Measurements from ENCODE around the gene RBPJ.

RBPJ gene

GRCh38 chr4:26431461-26432180 lies 110.8 kb downstream of the RBPJ start:
- Histone ChIP-seq H3K9ac (ENCODE audit: low read depth, low read length, poor library complexity, severe bottlenecking) (no peak overlapping the region), H4K20me1 (ENCODE audit: insufficient read depth, low read length, poor library complexity, severe bottlenecking) (no peaks in the 10 kb centered on the region), H3F3A (ENCODE audit: low read depth) (no peaks in the 10 kb centered on the region), H3K27me3 (ENCODE audit: insufficient read depth, low read length, poor library complexity, severe bottlenecking) (no peaks in the 10 kb centered on the region), H3K9me3 (ENCODE audit: insufficient read depth, low read depth, low read length) (no peaks in the 10 kb centered on the region), H3K4me2 (ENCODE audit: low read depth, low read length, poor library complexity, severe bottlenecking) (no peak overlapping the region), H2AFZ (ENCODE audit: low read length) (no peak overlapping the region), H3K4me1 (ENCODE audit: insufficient read depth, low read length, poor library complexity, severe bottlenecking) (peaks cover 8% of the 10 kb centered on the region), H3K36me3 (ENCODE audit: insufficient read depth, low read length) (peaks cover 77% of the 10 kb centered on the region), H3K79me2 (ENCODE audit: insufficient read depth, low read length) (no peaks in the 10 kb centered on the region), H3K4me3 (ENCODE audit: low read length, poor library complexity, severe bottlenecking) (no peak overlapping the region), H3K9me2 (replicated peaks; ENCODE audit: low read depth, low read length) (no peaks in the 10 kb centered on the region)
- TF ChIP-seq EZH2phosphoT487 (IDR thresholded peaks at IDR 0.05; ENCODE audit: borderline replicate concordance) = no peak
- no peak for TF ChIP-seq CTCF (conservative IDR thresholded peaks at IDR 0.05; ENCODE audit: low read length)

GRCh38 chr4:26432419-26432818 lies 111.6 kb downstream of the RBPJ start:
- TF ChIP-seq CTCF (conservative IDR thresholded peaks at IDR 0.05; ENCODE audit: low read length) (no peak), EZH2phosphoT487 (IDR thresholded peaks at IDR 0.05; ENCODE audit: borderline replicate concordance) (no peak)
- no peaks in the 10 kb centered on the region for H3F3A ChIP-seq (ENCODE audit: low read depth)
- no peaks in the 10 kb centered on the region for H3K9me2 ChIP-seq (replicated peaks; ENCODE audit: low read depth, low read length)
- H3K4me2 ChIP-seq (ENCODE audit: low read depth, low read length, poor library complexity, severe bottlenecking) = no peak overlapping the region
- no peaks in the 10 kb centered on the region for H3K9me3 ChIP-seq (ENCODE audit: insufficient read depth, low read depth, low read length)
- H3K27me3 ChIP-seq (ENCODE audit: insufficient read depth, low read length, poor library complexity, severe bottlenecking) = no peaks in the 10 kb centered on the region
- H3K4me1 ChIP-seq (ENCODE audit: insufficient read depth, low read length, poor library complexity, severe bottlenecking) = peaks cover 8% of the 10 kb centered on the region
- no peaks in the 10 kb centered on the region for H4K20me1 ChIP-seq (ENCODE audit: insufficient read depth, low read length, poor library complexity, severe bottlenecking)
- no peak overlapping the region for H2AFZ ChIP-seq (ENCODE audit: low read length)
- H3K4me3 ChIP-seq (ENCODE audit: low read length, poor library complexity, severe bottlenecking) = no peak overlapping the region
- no peak overlapping the region for H3K9ac ChIP-seq (ENCODE audit: low read depth, low read length, poor library complexity, severe bottlenecking)
- H3K36me3 ChIP-seq (ENCODE audit: insufficient read depth, low read length) = peaks cover 73% of the 10 kb centered on the region
- no peaks in the 10 kb centered on the region for H3K79me2 ChIP-seq (ENCODE audit: insufficient read depth, low read length)

GRCh38 chr4:26433556-26433955 lies 112.7 kb downstream of the RBPJ start:
- no peak overlapping the region for H3K4me2 ChIP-seq (ENCODE audit: low read depth, low read length, poor library complexity, severe bottlenecking)
- H3K27me3 ChIP-seq (ENCODE audit: insufficient read depth, low read length, poor library complexity, severe bottlenecking) = no peaks in the 10 kb centered on the region
- H3K9ac ChIP-seq (ENCODE audit: low read depth, low read length, poor library complexity, severe bottlenecking) = no peak overlapping the region
- no peak overlapping the region for H3K4me3 ChIP-seq (ENCODE audit: low read length, poor library complexity, severe bottlenecking)
- peaks cover 62% of the 10 kb centered on the region for H3K36me3 ChIP-seq (ENCODE audit: insufficient read depth, low read length)
- H3F3A ChIP-seq (ENCODE audit: low read depth) = no peaks in the 10 kb centered on the region
- H3K9me3 ChIP-seq (ENCODE audit: insufficient read depth, low read depth, low read length) = no peaks in the 10 kb centered on the region
- H3K79me2 ChIP-seq (ENCODE audit: insufficient read depth, low read length) = no peaks in the 10 kb centered on the region
- H2AFZ ChIP-seq (ENCODE audit: low read length) = no peak overlapping the region
- H3K4me1 ChIP-seq (ENCODE audit: insufficient read depth, low read length, poor library complexity, severe bottlenecking) = peaks cover 8% of the 10 kb centered on the region
- TF ChIP-seq CTCF (conservative IDR thresholded peaks at IDR 0.05; ENCODE audit: low read length) (no peak), EZH2phosphoT487 (IDR thresholded peaks at IDR 0.05; ENCODE audit: borderline replicate concordance) (no peak)
- no peaks in the 10 kb centered on the region for H4K20me1 ChIP-seq (ENCODE audit: insufficient read depth, low read length, poor library complexity, severe bottlenecking)
- H3K9me2 ChIP-seq (replicated peaks; ENCODE audit: low read depth, low read length) = no peaks in the 10 kb centered on the region

Data from Loucy (cell line).